DOHH2 (cell line): ENCODE results near the gene DUSP16.

Source experiments
- CTCF ChIP-seq: fragments of 200-600 bp; sonication (generic); IDR thresholded peaks from one replicate; pipeline ENCODE4 v1.5.1; 2014; ENCODE audit warnings: antibody characterized with exemption, mild to moderate bottlenecking, low read depth, low read length; ENCODE audit not compliant: poor library complexity, severe bottlenecking
- EZH2phosphoT487 ChIP-seq: fragments of 200-600 bp; sonication (generic); IDR thresholded peaks from 2 replicates; pipeline ENCODE4 v1.6.1; 2017; ENCODE audit warnings: borderline replicate concordance, mild to moderate bottlenecking, antibody characterized with exemption, low read length, moderate library complexity, mixed read lengths

GRCh38 chr12:12599750-12600643 is 37.3 kb upstream of the DUSP16 start:
- TF ChIP-seq CTCF (no peak), EZH2phosphoT487 (no peak)
